A549 (cell line): Measurements from ENCODE around the gene CC2D2A. TPM values are rescaled to one million over a fixed set of nuclear protein-coding genes. Genes with fewer than 3 reads are reported as not detected.
"Not testable (repeated sequence)": the region's sequence is repeated elsewhere in the genome, so short reads cannot be mapped to it uniquely, and the experiment has no call there.

ENCODE experiments used
- ATAC-seq, 2 experiments: fragments of 200-7000 bp in 1 of 2; fragments of >200 bp in 1 of 2; cut with Nextera tagmentation in 1 of 2; cut with Tn5 transposase in 1 of 2; 3 replicates each; pipeline versions ENCODE4 v1.8.0 to v1.9.1; 2018 to 2020; ENCODE audit warnings: mild to moderate bottlenecking in 1 of 2, moderate library complexity in 1 of 2
- CTCF ChIA-PET: fragments of 300-600 bp; sonication (Branson Sonifier 250); formaldehyde crosslinking; extraction: SDS; loops from one replicate; lab custom pipeline; 2021; ENCODE audit warnings: antibody characterized with exemption, inconsistent platforms; lab: Yijun Ruan, JAX
- POLR2A ChIA-PET: fragments of 350-600 bp; formaldehyde crosslinking; extraction: SDS; loops from one replicate; lab custom pipeline; 2021; ENCODE audit warnings: antibody characterized with exemption, inconsistent platforms; lab: Yijun Ruan, JAX
- DNase-seq, 2 experiments: peaks; one replicate each; pipeline versions ENCODE4 v3.0.0 to v3.0.0-alpha.2; 2011 to 2016; ENCODE audit warnings: low read depth in 1 of 2, low spot score in 1 of 2
- FAIRE-seq: peaks from 2 replicates; lab custom pipeline; 2011; peaks lifted over from hg19 to GRCh38; lab: Jason Lieb, UNC
- H3K27ac ChIP-seq, 2 experiments: fragments of >200 bp; sonication (Bioruptor Twin); formaldehyde crosslinking; 3 replicates each; pipeline ENCODE4 v1.5.1; 2016 to 2017
- H3K4me1 ChIP-seq: fragments of >200 bp; sonication (Bioruptor Twin); formaldehyde crosslinking; 3 replicates; pipeline ENCODE4 v1.6.1; 2016
- H3K4me2 ChIP-seq: fragments of >200 bp; sonication (Bioruptor Twin); formaldehyde crosslinking; 3 replicates; pipeline ENCODE4 v1.6.1; 2016
- H3K4me3 ChIP-seq: fragments of >200 bp; sonication (Bioruptor Twin); formaldehyde crosslinking; 3 replicates; pipeline ENCODE4 v1.5.1; 2016
- H3K9me3 ChIP-seq: fragments of >200 bp; sonication (Bioruptor Twin); formaldehyde crosslinking; 3 replicates; pipeline ENCODE4 v1.6.1; 2016
- ATOH8 ChIP-seq: fragments of 250-450 bp; sonication (Bioruptor Pico); IDR thresholded peaks from 2 replicates; pipeline ENCODE4 v1.5.0; 2020; ENCODE audit warnings: low read depth, mild to moderate bottlenecking, moderate library complexity
- BCL3 ChIP-seq: fragments of >200 bp; sonication (Bioruptor Twin); formaldehyde crosslinking; IDR thresholded peaks from 3 replicates; pipeline ENCODE4 v1.6.1; 2016
- CEBPB ChIP-seq, 2 experiments: fragments of >200 bp in 1 of 2; sonication (Bioruptor Twin) in 1 of 2; formaldehyde crosslinking in 1 of 2; IDR thresholded peaks; 2 replicates each; pipeline ENCODE4 v1.6.1; 2012 to 2016
- CHD2 ChIP-seq: fragments of 150-350 bp; IDR thresholded peaks from 2 replicates; pipeline ENCODE4 v1.6.1; 2014; ENCODE audit warnings: low read length; ENCODE audit not compliant: partially characterized antibody
- EHF ChIP-seq: fragments of 250-450 bp; sonication (Bioruptor Pico); IDR thresholded peaks from 2 replicates; pipeline ENCODE4 v1.5.0; 2020; ENCODE audit warnings: mild to moderate bottlenecking
- EHMT2 ChIP-seq: fragments of 200-600 bp; sonication (generic); IDR thresholded peaks from 2 replicates; pipeline ENCODE4 v1.6.1; 2016; ENCODE audit warnings: antibody characterized with exemption, low read depth, mild to moderate bottlenecking, moderate library complexity
- FOSB ChIP-seq: fragments of 250-450 bp; sonication (Bioruptor Pico); IDR thresholded peaks from 2 replicates; pipeline ENCODE4 v1.5.0; 2020; ENCODE audit warnings: mild to moderate bottlenecking, moderate library complexity
- FOSL2 ChIP-seq, 2 experiments: fragments of 450-650 bp in 1 of 2; fragments of >200 bp in 1 of 2; sonication (Bioruptor Twin) in 1 of 2; formaldehyde crosslinking; IDR thresholded peaks; 2 replicates each; pipeline versions ENCODE4 v1.5.0 to v1.6.1; 2016 to 2020; ENCODE audit warnings: mild to moderate bottlenecking in 1 of 2, moderate library complexity in 1 of 2
- FOXS1 ChIP-seq: fragments of 250-450 bp; sonication (Bioruptor Pico); IDR thresholded peaks from 2 replicates; pipeline ENCODE4 v1.5.0; 2020; ENCODE audit warnings: mild to moderate bottlenecking, moderate library complexity
- GATA3 ChIP-seq: IDR thresholded peaks from 2 replicates; pipeline ENCODE4 v1.6.1; 2012; ENCODE audit warnings: borderline replicate concordance
- JUN ChIP-seq, 2 experiments: fragments of >200 bp; sonication (Bioruptor Twin); formaldehyde crosslinking; IDR thresholded peaks; 2 replicates in 1 of 2; 3 replicates in 1 of 2; pipeline ENCODE4 v1.6.1; 2016 to 2017
- KDM1A ChIP-seq: fragments of 200-600 bp; sonication (generic); IDR thresholded peaks from 2 replicates; pipeline ENCODE4 v1.6.1; 2016; ENCODE audit warnings: low read depth, mild to moderate bottlenecking
- KDM5A ChIP-seq: fragments of 200-600 bp; sonication (generic); IDR thresholded peaks from 2 replicates; pipeline ENCODE4 v1.6.1; 2016; ENCODE audit warnings: antibody characterized with exemption, mild to moderate bottlenecking
- MYC ChIP-seq: IDR thresholded peaks from 2 replicates; pipeline ENCODE4 v1.6.1; 2012; ENCODE audit warnings: mild to moderate bottlenecking, inconsistent platforms, low read length, improper control_type of control experiment, borderline replicate concordance
- NPAS2 ChIP-seq: fragments of 250-450 bp; sonication (Bioruptor Pico); IDR thresholded peaks from 2 replicates; pipeline ENCODE4 v1.8.0; 2022; ENCODE audit warnings: mild to moderate bottlenecking, moderate library complexity, borderline replicate concordance
- PHF8 ChIP-seq: fragments of 200-600 bp; sonication (generic); IDR thresholded peaks from 2 replicates; pipeline ENCODE4 v1.6.1; 2016; ENCODE audit warnings: low read depth, mild to moderate bottlenecking, antibody characterized with exemption, moderate library complexity, borderline replicate concordance
- RARB ChIP-seq: fragments of 250-450 bp; sonication (Bioruptor Pico); IDR thresholded peaks from 2 replicates; pipeline ENCODE4 v1.8.0; 2021; ENCODE audit warnings: mild to moderate bottlenecking, moderate library complexity
- RCOR1 ChIP-seq: fragments of 150-350 bp; IDR thresholded peaks from 2 replicates; pipeline ENCODE4 v1.6.1; 2014; ENCODE audit warnings: antibody characterized with exemption, low read length, low read depth
- RFX5 ChIP-seq: fragments of 450-650 bp; IDR thresholded peaks from 2 replicates; pipeline ENCODE4 v1.7.1; 2014; ENCODE audit warnings: antibody characterized with exemption, mild to moderate bottlenecking, moderate library complexity
- RNF2 ChIP-seq: fragments of 200-600 bp; sonication (generic); IDR thresholded peaks from 2 replicates; pipeline ENCODE4 v1.6.1; 2016; ENCODE audit warnings: low read depth, mild to moderate bottlenecking, antibody characterized with exemption, moderate library complexity, borderline replicate concordance
- SMC3 ChIP-seq: fragments of >200 bp; sonication (Bioruptor Twin); formaldehyde crosslinking; IDR thresholded peaks from 3 replicates; pipeline ENCODE4 v1.6.1; 2018; ENCODE audit warnings: inconsistent platforms
- ZFP36 ChIP-seq: fragments of 450-650 bp; IDR thresholded peaks from 2 replicates; pipeline ENCODE4 v1.6.1; 2014; ENCODE audit warnings: borderline replicate concordance; ENCODE audit not compliant: partially characterized antibody
- WGBS: methylation state at CpG from one replicate; pipeline ENCODE4 v1.1.6; 2017; ENCODE audit errors: missing lambda C conversion rate; 5-methylcytosine and 5-hydroxymethylcytosine counted together
- polyA plus RNA-seq, 4 experiments: library from polyadenylated mRNA; depleted of rRNA in 3 of 4; stranded (reverse); fragments of >200 nt; fragmentation: RNase III in 1 of 4; extraction: RNeasy Plus Mini Kit Qiagen cat#74134 plus additional on column Dnase treatment in 1 of 4; gene quantifications; 2 replicates in 3 of 4; 3 replicates in 1 of 4; pipeline ENCODE4 v1.2.3, GENCODE V29; 2011 to 2017

CC2D2A gene
- polyA plus RNA-seq, 2 of the 4 experiments (the other 2 are of a cell fraction): 10.7 to 18.8 TPM

GRCh38 chr4:15612136-15612535 is 142.5 kb downstream of the CC2D2A start:
- no peak overlapping the region for H3K4me2 ChIP-seq
- ATAC-seq (no peak), FAIRE-seq (no peak), DNase-seq (no peak)
- no peak overlapping the region for H3K27ac ChIP-seq
- 89% methylated on average over 2 of the region's 2 CpGs for WGBS
- TF ChIP-seq EHMT2 (no peak), EHF (CRISPR knock-in tag) (no peak), SMC3 (no peak), RCOR1 (no peak), FOSL2 (IDR thresholded peaks at IDR 0.05) (no peak), FOSL2 (CRISPR knock-in tag; IDR thresholded peaks at IDR 0.05) (no peak)
- ChIA-PET CTCF (no interaction called here), POLR2A (no interaction called here)
- H3K4me1 ChIP-seq: no peaks in the 10 kb centered on the region
- no peak overlapping the region for H3K4me3 ChIP-seq
- H3K9me3 ChIP-seq: no peaks in the 10 kb centered on the region

- H3K4me1 ChIP-seq, H3K27ac ChIP-seq, FAIRE-seq, H3K4me3 ChIP-seq, H3K9me3 ChIP-seq, H3K4me2 ChIP-seq, POLR2A ChIA-PET, ATAC-seq, DNase-seq: not testable (repeated sequence)
- CTCF ChIA-PET: interaction anchor here (0.6 kb wide), 1 partner anchor 90 kb away, joined by 3 read pairs; no protein-coding TSS in a partner anchor
- 90% methylated on average over 6 of the region's 24 CpGs for WGBS
Measured at GRCh38 chr4:15614891-15615290, 145.2 kb downstream of the CC2D2A start.

GRCh38 chr4:15617407-15617806 is 147.7 kb downstream of the CC2D2A start:
- H3K27ac ChIP-seq, ATAC-seq, H3K4me1 ChIP-seq, DNase-seq, H3K4me3 ChIP-seq, POLR2A ChIA-PET, H3K4me2 ChIP-seq, FAIRE-seq: not testable (repeated sequence)
- CTCF ChIA-PET: interaction anchor here (1.4 kb wide), 1 partner anchor 265 kb away, joined by 3 read pairs; no protein-coding TSS in a partner anchor
- 98% methylated on average over 5 of the region's 5 CpGs for WGBS
- peaks cover 14% of the 10 kb centered on the region for H3K9me3 ChIP-seq

GRCh38 chr4:15636818-15637217 is 167.1 kb downstream of the CC2D2A start:
- H3K4me3 ChIP-seq: no peak overlapping the region
- H3K4me2 ChIP-seq: no peak overlapping the region
- POLR2A ChIA-PET: no interaction called here
- H3K27ac ChIP-seq: no peak overlapping the region
- TF ChIP-seq RCOR1: no peak
- no peak for TF ChIP-seq FOXS1
- TF ChIP-seq, all 56 proteins: peak for 0
- no peak for FAIRE-seq
- no peak for ATAC-seq
- Histone ChIP-seq H3K9me3 (no peaks in the 10 kb centered on the region), H3K4me1 (no peaks in the 10 kb centered on the region)
- 91% methylated on average over 1 of the region's 1 CpG for WGBS
- DNase-seq: no peak
- CTCF ChIA-PET: no interaction called here

GRCh38 chr4:15638418-15638817 is 168.7 kb downstream of the CC2D2A start:
- no peaks in the 10 kb centered on the region for H3K9me3 ChIP-seq
- no peaks in the 10 kb centered on the region for H3K4me1 ChIP-seq
- CTCF ChIA-PET: no interaction called here
- no peak for ATAC-seq
- H3K4me2 ChIP-seq: no peak overlapping the region
- 87% methylated on average over 6 of the region's 6 CpGs for WGBS
- FAIRE-seq: no peak
- no peak for TF ChIP-seq PHF8
- TF ChIP-seq ZFP36: no peak
- no peak for TF ChIP-seq GATA3
- TF ChIP-seq RCOR1: no peak
- TF ChIP-seq JUN (IDR thresholded peaks at IDR 0.05): no peak
- TF ChIP-seq RARB (CRISPR knock-in tag): no peak
- TF ChIP-seq CEBPB (IDR thresholded peaks at IDR 0.05): peak; percentile 28 to 53; a peak in 2 of 4 replicates
- TF ChIP-seq CHD2: no peak
- TF ChIP-seq, all 56 proteins: peak for 1
- H3K4me3 ChIP-seq: no peak overlapping the region
- POLR2A ChIA-PET: no interaction called here
- DNase-seq: no peak
- H3K27ac ChIP-seq: no peak overlapping the region

- H3K9me3 ChIP-seq: no peaks in the 10 kb centered on the region
- ATAC-seq (no peak), FAIRE-seq (no peak), DNase-seq (no peak)
- H3K4me1 ChIP-seq: peaks cover 29% of the 10 kb centered on the region; the same call in 2 of the 3 replicates
- WGBS: 76% methylated on average over 2 of the region's 2 CpGs
- CTCF ChIA-PET: interaction anchor here (0.6 to 2.9 kb wide), 2 partner anchors 168 to 801 kb away, joined by 3 to 16 read pairs; no protein-coding TSS in a partner anchor
- H3K4me2 ChIP-seq: no peak overlapping the region
- H3K4me3 ChIP-seq: no peak overlapping the region
- POLR2A ChIA-PET: interaction anchor here (0.6 kb wide), 1 partner anchor 1828 kb away, joined by 3 read pairs; no protein-coding TSS in a partner anchor
- no peak overlapping the region for H3K27ac ChIP-seq
- no peak for TF ChIP-seq MYC
- TF ChIP-seq KDM5A: no peak
- TF ChIP-seq NPAS2 (CRISPR knock-in tag): no peak
- no peak for TF ChIP-seq FOSB (CRISPR knock-in tag)
- no peak for TF ChIP-seq RARB (CRISPR knock-in tag)
- TF ChIP-seq RNF2: no peak
- no peak for TF ChIP-seq CHD2
- TF ChIP-seq RCOR1: no peak
- TF ChIP-seq RFX5: no peak
- TF ChIP-seq BCL3: no peak
- no peak for TF ChIP-seq KDM1A
- no peak for TF ChIP-seq EHMT2
- no peak for TF ChIP-seq ATOH8 (CRISPR knock-in tag)
- no peak for TF ChIP-seq GATA3
Measured at GRCh38 chr4:15648600-15648999, 178.9 kb downstream of the CC2D2A start.
